Muscle layer of duodenum (tissue), 2 donors: ENCODE data around the gene PLXDC2.

Experiments
- H3K27ac ChIP-seq: one replicate; pipeline ENCODE4 v1.7.0; 2013; ENCODE audit warnings: mild to moderate bottlenecking, low read length
- H3K27me3 ChIP-seq: one replicate; pipeline ENCODE4 v1.7.0; 2013; ENCODE audit warnings: low read depth, mild to moderate bottlenecking, control low read depth, low read length
- H3K36me3 ChIP-seq, 2 donors: one replicate each; pipeline ENCODE4 v1.7.0; 2013; ENCODE audit warnings: low read length in 2 of 2, control low read depth in 1 of 2, mild to moderate bottlenecking in 1 of 2; ENCODE audit not compliant: insufficient read depth in 2 of 2, control insufficient read depth in 1 of 2
- H3K4me1 ChIP-seq, 2 donors: one replicate each; pipeline ENCODE4 v1.7.0; 2013; ENCODE audit warnings: low read length in 2 of 2, mild to moderate bottlenecking in 2 of 2, control low read depth in 1 of 2, moderate library complexity in 1 of 2; ENCODE audit not compliant: insufficient read depth in 2 of 2, control insufficient read depth in 1 of 2
- H3K4me3 ChIP-seq, 2 donors: one replicate each; pipeline ENCODE4 v1.7.0; 2013; ENCODE audit warnings: low read length in 2 of 2, low read depth in 1 of 2, mild to moderate bottlenecking in 1 of 2
- H3K9me3 ChIP-seq, 2 donors: one replicate each; pipeline ENCODE4 v1.7.0; 2013; ENCODE audit warnings: low read length in 2 of 2, control low read depth in 1 of 2, mild to moderate bottlenecking in 1 of 2; ENCODE audit not compliant: control insufficient read depth in 1 of 2
- donor health status: healthy.

PLXDC2 gene

DNA sequence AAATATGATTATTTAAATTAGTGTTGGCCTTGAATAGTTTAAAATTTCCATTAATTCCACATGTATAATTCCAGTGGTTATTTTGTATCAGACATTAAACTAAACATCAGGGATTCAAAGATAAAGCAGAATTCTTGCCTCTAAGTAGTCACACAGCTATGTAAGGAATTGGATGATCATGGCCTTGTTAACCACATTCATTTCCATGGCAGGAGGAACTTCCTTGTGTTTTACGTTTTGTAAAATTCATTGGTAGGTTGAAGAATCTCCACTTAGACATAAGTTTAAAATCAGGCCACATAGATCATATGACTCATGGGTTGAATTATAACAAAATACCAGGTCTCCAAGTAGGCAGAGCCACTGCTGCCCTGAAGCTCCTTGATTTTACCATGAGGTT lies 289.7 kb downstream of the PLXDC2 start:
- Histone ChIP-seq H3K9me3 (no peaks in the 10 kb centered on the region), H3K36me3 (no peaks in the 10 kb centered on the region), H3K4me1 (no peaks in the 10 kb centered on the region), H3K4me3 (no peak overlapping the region), H3K27ac (no peak overlapping the region), H3K27me3 (no peaks in the 10 kb centered on the region)

DNA sequence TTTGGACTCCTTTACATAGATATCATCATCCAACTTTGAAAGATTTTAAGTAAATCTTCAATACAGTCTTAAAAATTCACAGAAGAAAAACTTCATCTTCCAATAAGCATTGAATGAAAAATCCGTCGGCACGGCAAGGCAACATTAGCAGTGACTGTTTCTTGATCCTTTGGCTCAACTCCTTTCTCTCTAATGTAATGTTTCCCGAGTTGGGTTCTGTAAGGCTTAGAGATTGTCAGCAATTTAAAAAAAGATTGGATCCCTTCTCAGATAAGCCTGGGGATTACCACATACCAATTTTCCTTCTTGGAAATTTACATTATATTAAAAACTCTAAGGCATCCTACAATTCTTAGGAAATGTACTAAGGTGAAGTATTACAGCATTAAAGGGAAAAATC lies 291.8 kb downstream of the PLXDC2 start:
- Histone ChIP-seq H3K27me3 (no peaks in the 10 kb centered on the region), H3K27ac (no peak overlapping the region), H3K4me1 (no peaks in the 10 kb centered on the region), H3K36me3 (no peaks in the 10 kb centered on the region), H3K4me3 (no peak overlapping the region), H3K9me3 (no peaks in the 10 kb centered on the region)

DNA sequence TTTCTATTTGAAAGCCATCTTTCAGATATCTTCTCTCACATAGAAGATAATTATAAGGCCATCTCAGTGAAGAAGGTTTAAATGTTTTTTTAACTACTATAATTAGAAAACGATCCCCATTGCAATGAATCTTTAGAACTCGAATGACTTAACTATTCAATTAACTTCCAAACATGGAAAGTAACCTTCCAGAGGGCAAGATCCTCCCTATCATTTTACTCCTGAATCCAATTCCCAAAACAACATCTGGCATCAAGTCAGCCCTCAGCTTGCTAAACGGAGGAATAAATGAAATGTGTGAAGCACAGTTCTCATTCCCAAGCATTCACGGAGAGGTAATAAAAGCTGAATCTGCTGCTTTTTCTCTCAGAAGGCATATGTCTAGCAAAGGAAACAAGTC lies 293.4 kb downstream of the PLXDC2 start:
- Histone ChIP-seq H3K4me1 (no peaks in the 10 kb centered on the region), H3K4me3 (no peak overlapping the region), H3K27me3 (no peaks in the 10 kb centered on the region), H3K36me3 (no peaks in the 10 kb centered on the region), H3K9me3 (no peaks in the 10 kb centered on the region), H3K27ac (no peak overlapping the region)

DNA sequence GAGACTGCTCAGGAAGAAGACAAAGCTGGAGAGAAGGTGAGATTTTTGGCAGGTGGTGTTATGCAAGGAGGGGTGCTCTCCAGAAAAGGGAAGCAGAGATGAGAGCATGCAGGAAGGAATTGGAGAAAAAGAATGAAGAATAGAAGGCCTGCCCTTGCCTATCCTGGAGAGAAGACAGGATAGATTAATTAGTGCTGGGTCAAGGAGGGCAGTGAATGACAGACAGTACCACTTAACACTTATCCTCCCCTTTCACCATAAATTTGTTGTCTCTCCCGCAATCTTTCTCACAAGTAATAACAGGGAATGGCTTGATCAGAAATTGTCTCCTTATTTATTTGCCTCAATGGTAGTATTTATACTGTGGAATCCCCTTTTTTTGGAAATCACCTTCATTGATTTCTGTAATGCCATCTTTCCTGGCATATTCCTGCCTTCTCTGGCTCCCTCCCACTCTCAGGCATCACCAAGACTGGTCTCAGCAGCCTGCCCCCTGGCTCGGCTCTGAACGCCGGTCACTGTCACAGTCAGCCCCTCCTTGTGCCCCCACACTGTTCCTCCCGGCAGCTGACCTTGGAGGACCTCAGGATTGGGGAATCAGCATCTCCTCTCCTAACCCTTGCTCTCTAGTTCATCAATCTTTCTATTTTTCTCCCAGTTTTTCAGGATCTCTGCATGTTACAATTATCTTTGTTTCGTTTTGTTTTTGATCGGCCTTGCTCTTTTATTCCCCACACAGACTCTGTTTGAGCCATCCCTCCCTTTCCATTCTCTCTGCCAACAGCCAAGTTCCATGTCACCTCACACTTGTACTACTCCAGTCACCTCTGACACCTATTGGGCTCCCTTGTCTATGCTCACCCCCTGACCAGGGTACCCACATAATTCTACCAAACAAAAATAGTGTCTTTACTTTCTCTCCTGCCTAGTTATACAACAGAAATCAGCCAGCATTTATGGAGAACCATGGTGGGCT lies 294.2 kb downstream of the PLXDC2 start:
- Histone ChIP-seq H3K4me1 (no peaks in the 10 kb centered on the region), H3K9me3 (no peaks in the 10 kb centered on the region), H3K36me3 (no peaks in the 10 kb centered on the region), H3K27me3 (no peaks in the 10 kb centered on the region), H3K4me3 (no peak overlapping the region), H3K27ac (no peak overlapping the region)

DNA sequence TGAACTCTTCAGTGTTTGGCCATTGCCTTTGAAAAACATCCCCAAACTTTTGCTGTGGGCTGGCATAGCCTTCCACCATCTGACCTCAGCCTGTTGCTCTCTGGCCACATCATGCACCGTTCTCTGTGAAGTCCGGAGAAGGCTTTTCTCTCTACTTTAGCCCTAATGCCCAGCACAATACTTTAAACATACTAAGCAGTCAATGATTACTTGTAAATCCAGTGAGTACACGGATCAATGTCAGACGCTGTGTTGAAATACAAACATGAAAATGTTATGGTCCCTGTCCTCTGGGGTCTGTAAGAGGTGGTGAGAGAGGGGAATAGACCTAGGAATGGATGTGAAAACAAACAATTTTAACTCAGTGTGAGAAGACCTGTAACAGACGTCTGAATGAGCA lies 297.9 kb downstream of the PLXDC2 start:
- H3K4me3 ChIP-seq: no peak overlapping the region
- no peaks in the 10 kb centered on the region for H3K27me3 ChIP-seq
- no peaks in the 10 kb centered on the region for H3K36me3 ChIP-seq
- no peak overlapping the region for H3K27ac ChIP-seq
- H3K9me3 ChIP-seq: no peaks in the 10 kb centered on the region
- no peaks in the 10 kb centered on the region for H3K4me1 ChIP-seq

DNA sequence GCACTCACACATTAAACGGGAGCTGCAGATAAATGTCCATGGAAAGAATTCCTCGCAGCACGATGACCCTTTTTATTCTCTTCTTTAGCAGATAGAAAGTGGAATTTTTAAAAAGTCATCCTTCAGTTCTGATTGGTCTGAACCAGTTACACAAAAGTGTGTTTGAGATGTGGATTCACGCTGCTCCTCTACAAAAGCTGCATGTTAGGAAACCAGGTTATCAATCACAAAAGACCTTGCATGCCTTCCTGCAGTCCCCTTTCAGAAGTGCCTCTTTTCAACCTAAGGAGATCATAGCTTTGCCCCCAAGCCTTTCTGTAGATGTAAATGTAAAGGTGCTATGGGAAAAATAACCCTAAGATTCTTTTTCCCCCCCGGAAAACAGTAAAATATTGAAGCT lies 299.7 kb downstream of the PLXDC2 start:
- H3K27me3 ChIP-seq: no peaks in the 10 kb centered on the region
- no peaks in the 10 kb centered on the region for H3K9me3 ChIP-seq
- H3K36me3 ChIP-seq: no peaks in the 10 kb centered on the region
- H3K4me1 ChIP-seq: no peaks in the 10 kb centered on the region
- H3K27ac ChIP-seq: no peak overlapping the region
- H3K4me3 ChIP-seq: no peak overlapping the region

DNA sequence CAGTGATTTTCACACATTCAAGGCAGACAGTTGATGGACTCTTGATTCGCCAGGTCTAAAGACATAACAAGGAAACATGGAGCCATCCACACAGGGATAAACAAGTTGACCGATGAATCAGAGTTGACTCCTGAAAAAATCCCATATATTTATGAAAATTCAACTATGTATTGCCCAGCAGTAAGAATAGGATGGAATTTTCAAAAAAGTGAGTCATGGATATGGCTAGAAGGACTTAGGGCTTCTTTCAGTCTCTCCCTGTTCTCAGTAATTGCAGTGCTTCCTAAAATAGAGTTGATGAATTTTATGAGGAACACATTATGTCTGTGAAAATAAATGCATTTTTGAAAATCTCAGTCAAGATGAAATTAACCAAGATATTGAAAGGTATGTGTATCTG lies 301.2 kb downstream of the PLXDC2 start:
- Histone ChIP-seq H3K4me1 (no peaks in the 10 kb centered on the region), H3K9me3 (no peaks in the 10 kb centered on the region), H3K36me3 (no peaks in the 10 kb centered on the region)

DNA sequence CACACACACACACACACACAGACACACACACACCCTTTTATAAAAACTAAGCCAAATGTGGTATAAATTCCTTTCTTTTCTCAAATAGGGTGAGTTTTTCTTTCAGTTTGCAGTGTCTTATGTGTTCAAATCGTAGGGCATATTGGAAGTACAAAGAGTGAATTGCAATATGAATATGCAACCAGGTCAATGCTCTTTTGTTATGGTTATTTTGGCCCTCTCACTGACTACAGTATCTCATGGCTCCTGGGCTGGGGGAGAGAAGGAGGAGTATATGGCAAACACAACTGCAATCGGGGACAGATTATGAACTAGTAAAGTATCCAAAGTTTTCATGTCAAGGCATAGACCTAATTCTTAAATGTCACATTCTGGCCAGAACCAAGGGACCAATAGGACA lies 301.9 kb downstream of the PLXDC2 start:
- H3K27me3 ChIP-seq: no peaks in the 10 kb centered on the region
- no peak overlapping the region for H3K27ac ChIP-seq
- no peaks in the 10 kb centered on the region for H3K36me3 ChIP-seq
- H3K4me3 ChIP-seq: no peak overlapping the region
- H3K4me1 ChIP-seq: no peaks in the 10 kb centered on the region
- H3K9me3 ChIP-seq: no peaks in the 10 kb centered on the region

More for the DNA sequence above, 301.2 kb downstream of the PLXDC2 start:
- Histone ChIP-seq H3K27me3 (no peaks in the 10 kb centered on the region), H3K27ac (no peak overlapping the region), H3K4me3 (no peak overlapping the region)

DNA sequence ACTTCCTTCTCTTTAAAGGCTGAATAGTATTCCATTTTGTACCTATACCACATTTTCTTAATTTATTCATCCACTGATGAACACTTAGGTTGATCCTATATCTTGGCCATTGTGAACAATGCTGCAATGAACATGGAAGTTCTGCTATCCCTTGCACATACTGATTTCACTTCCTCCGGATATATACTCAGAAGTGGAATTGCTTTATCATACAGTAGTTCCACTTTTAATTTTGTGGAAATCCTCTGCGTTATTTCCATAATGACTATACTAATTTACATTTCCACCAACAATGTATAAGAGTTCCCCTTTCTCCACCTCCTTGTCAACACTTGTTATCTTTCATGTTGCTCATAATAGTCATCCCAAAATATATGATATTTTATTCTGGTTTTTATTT lies 312.6 kb downstream of the PLXDC2 start:
- no peak overlapping the region for H3K27ac ChIP-seq
- no peaks in the 10 kb centered on the region for H3K4me1 ChIP-seq
- no peaks in the 10 kb centered on the region for H3K27me3 ChIP-seq
- H3K36me3 ChIP-seq: peaks cover 0 to 2% of the 10 kb centered on the region in 2 donors
- H3K4me3 ChIP-seq: no peak overlapping the region
- peaks cover under 1 to 11% of the 10 kb centered on the region in 2 donors for H3K9me3 ChIP-seq

DNA sequence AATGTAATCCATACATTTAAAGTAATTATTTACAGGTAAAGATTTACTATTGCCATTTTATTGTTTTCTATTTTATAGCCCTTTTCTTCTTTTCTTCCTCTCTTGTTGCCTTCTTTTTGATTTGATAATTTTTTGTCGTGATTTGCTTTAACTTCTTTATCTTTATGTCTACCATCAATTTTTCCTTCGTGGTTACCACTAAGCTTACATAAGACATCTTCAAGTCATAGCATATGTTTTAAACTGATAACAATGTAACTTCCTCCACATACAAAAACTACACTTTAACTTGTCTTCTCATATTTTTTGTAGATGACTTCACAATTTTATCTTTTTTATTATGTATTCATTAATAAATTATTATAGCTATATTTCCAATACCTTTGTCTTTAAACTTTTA lies 316.6 kb downstream of the PLXDC2 start:
- Histone ChIP-seq H3K4me1 (no peaks in the 10 kb centered on the region), H3K36me3 (peaks cover 0 to 9% of the 10 kb centered on the region in 2 donors), H3K4me3 (no peak overlapping the region), H3K9me3 (peaks cover 6 to 21% of the 10 kb centered on the region in 2 donors), H3K27ac (no peak overlapping the region), H3K27me3 (no peaks in the 10 kb centered on the region)

DNA sequence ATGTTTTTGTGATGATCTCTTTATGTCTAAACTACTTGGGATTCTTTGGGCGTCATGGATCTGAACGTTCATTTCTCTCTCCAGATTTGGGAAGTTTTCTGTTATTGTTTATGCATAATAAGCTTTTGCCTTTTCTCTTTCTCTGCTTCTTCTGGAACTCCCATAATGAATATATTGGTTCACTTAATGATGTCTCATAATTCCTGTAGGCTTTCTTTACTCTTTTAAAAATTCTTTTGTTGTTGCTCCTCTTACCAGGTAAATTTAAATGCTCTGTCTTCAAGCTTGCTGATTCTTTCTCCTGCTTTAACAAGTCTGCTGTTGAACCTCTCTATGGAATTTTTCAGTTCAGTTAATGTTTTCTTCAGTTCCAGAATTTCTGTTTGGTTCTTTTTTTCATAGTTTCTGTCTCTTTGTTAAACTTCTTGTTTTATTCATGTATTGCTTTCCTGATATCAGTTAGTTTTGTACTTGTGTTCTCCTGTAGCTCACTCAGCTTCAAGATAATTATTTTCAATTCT lies 317.5 kb downstream of the PLXDC2 start:
- peaks cover 6 to 21% of the 10 kb centered on the region in 2 donors for H3K9me3 ChIP-seq

More for the DNA sequence above, 317.5 kb downstream of the PLXDC2 start:
- Histone ChIP-seq H3K4me3 (no peak overlapping the region), H3K4me1 (no peaks in the 10 kb centered on the region), H3K27ac (no peak overlapping the region), H3K36me3 (peaks cover 0 to 9% of the 10 kb centered on the region in 2 donors), H3K27me3 (no peaks in the 10 kb centered on the region)
